Measurements from ENCODE around the gene TP53RK.

TP53RK gene

DNA sequence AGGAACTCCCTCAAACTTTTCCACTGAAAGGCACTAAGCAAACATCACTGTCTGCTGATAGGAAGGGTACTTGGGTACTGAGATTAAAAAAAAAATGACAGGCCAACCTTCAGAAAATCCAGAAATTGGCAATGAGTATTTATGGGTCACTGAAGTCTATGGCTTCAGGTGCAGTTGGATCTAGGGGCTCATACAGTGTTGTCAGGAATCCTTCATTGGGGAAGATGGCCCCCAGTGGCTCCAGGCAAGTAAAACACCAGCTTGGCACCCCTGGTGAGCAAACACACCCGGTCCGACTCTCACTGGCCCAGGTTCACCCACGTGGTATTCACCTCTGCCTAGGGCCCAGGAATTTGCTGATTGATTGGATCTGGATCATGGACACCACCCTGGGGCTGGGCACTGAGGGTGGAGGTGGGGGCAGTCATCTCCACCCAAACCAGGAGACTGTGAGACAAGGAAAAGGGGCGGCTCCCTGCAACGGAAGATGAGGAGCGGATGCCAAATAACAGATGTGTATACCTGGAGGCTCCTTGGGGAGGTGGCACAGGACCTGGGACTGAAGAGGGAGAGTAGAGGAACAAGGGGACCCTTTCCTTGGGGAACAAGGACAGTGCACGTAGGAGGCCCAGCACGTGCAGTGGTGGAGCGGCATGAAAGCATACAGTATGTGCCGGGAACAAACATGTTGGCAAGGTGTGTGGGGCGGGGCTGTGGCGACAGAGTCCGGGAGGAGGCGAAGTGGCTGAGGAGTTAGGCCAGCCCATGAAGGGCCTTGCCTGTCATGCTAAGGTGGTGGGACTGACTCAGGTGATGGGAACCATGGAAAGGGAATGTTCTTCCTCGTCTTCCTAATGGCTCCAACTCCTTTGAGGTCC is 25.0 kb upstream of the TP53RK start:
- no peak for DNase-seq (ENCODE audit: low read depth)
- TF ChIP-seq, protein P1, sequence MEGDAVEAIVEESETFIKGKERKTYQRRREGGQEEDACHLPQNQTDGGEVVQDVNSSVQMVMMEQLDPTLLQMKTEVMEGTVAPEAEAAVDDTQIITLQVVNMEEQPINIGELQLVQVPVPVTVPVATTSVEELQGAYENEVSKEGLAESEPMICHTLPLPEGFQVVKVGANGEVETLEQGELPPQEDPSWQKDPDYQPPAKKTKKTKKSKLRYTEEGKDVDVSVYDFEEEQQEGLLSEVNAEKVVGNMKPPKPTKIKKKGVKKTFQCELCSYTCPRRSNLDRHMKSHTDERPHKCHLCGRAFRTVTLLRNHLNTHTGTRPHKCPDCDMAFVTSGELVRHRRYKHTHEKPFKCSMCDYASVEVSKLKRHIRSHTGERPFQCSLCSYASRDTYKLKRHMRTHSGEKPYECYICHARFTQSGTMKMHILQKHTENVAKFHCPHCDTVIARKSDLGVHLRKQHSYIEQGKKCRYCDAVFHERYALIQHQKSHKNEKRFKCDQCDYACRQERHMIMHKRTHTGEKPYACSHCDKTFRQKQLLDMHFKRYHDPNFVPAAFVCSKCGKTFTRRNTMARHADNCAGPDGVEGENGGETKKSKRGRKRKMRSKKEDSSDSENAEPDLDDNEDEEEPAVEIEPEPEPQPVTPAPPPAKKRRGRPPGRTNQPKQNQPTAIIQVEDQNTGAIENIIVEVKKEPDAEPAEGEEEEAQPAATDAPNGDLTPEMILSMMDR (IDR thresholded peaks at IDR 0.05; ENCODE audit: control insufficient read depth, insufficient read depth, low read depth, low read length, missing control alignments): no peak
- H3K4me3 ChIP-seq (ENCODE audit: control insufficient read depth, low read depth, low read length): no peak overlapping the region

- no peak overlapping the region for H3K4me3 ChIP-seq (ENCODE audit: control insufficient read depth, low read depth, low read length)
- TF ChIP-seq, protein P1 (IDR thresholded peaks at IDR 0.05; ENCODE audit: control insufficient read depth, insufficient read depth, low read depth, low read length, missing control alignments): no peak
- no peak for DNase-seq (ENCODE audit: low read depth)
Observed at GRCh38 chr20:46712056-46712636, 22.9 kb upstream of the TP53RK start.

GRCh38 chr20:46710153-46710913 is 21.1 kb upstream of the TP53RK start:
- peak overlapping the region; percentile 69 for H3K4me3 ChIP-seq (ENCODE audit: control insufficient read depth, low read depth, low read length)
- no peak for DNase-seq (ENCODE audit: low read depth)
- TF ChIP-seq, protein P1 (IDR thresholded peaks at IDR 0.05; ENCODE audit: control insufficient read depth, insufficient read depth, low read depth, low read length, missing control alignments): no peak

GRCh38 chr20:46709459-46710152 is 20.4 kb upstream of the TP53RK start, which contains the start of gene SLC2A10:
TSS of gene SLC2A10 (plus strand) at chr20:46709649. CDS start at chr20:46709737, 88 bp downstream.
- peak within 1 kb of the TSS; percentile 69 for H3K4me3 ChIP-seq (ENCODE audit: control insufficient read depth, low read depth, low read length)
- TF ChIP-seq, protein P1 (IDR thresholded peaks at IDR 0.05; ENCODE audit: control insufficient read depth, insufficient read depth, low read depth, low read length, missing control alignments): peak; percentile 12
- no peak for DNase-seq (ENCODE audit: low read depth)

- TF ChIP-seq, protein P1 (IDR thresholded peaks at IDR 0.05; ENCODE audit: control insufficient read depth, insufficient read depth, low read depth, low read length, missing control alignments): no peak
- H3K4me3 ChIP-seq (ENCODE audit: control insufficient read depth, low read depth, low read length): peak overlapping the region; percentile 69
- no peak for DNase-seq (ENCODE audit: low read depth)
Observed at GRCh38 chr20:46709055-46709458, 19.8 kb upstream of the TP53RK start.

Measured in AG09309 (cell line).